ENCODE results near the gene FHIT.

The FHIT gene

GRCh38 chr3:60147249-60147950 lies 1103.9 kb downstream of the FHIT start:
- Mint-ChIP-seq H3K9me3 (no peaks in the 10 kb centered on the region), H3K27me3 (ENCODE audit: low read depth, poor library complexity) (peaks cover 4% of the 10 kb centered on the region), H3K27ac (no peak overlapping the region), H3K4me3 (no peak overlapping the region), H3K36me3 (ENCODE audit: low read depth) (no peaks in the 10 kb centered on the region), H3K4me1 (peaks cover 27% of the 10 kb centered on the region)
- no peak for TF ChIP-seq CTCF (IDR thresholded peaks at IDR 0.05)
- no peak for DNase-seq

DNA sequence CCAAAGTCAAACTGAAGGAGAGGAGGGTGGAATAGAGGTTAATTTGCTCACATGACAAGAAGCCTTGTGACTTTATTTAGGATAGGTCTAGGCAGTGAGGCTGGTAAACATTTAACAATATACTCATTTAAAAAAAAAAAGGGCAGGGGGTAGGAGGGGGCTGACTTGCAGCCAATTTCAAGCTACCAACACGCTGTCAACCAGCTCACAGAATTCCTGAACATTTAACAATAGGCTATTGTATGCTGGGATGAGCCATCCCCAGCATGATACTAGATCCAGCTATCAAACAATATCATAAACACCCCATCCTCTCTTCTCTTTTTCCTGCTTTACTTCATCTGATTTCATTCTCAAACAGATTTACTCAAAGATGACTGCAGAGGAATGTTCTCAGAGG lies 1105.1 kb downstream of the FHIT start:
- no peak for DNase-seq
- H3K9me3 Mint-ChIP-seq = no peaks in the 10 kb centered on the region
- TF ChIP-seq CTCF (IDR thresholded peaks at IDR 0.05) = no peak

GRCh38 chr3:60144071-60144470 lies 1107.2 kb downstream of the FHIT start:
- Mint-ChIP-seq H3K27ac (no peak overlapping the region), H3K4me3 (no peak overlapping the region), H3K9me3 (no peaks in the 10 kb centered on the region), H3K36me3 (ENCODE audit: low read depth) (no peaks in the 10 kb centered on the region), H3K27me3 (ENCODE audit: low read depth, poor library complexity) (peaks cover 4% of the 10 kb centered on the region), H3K4me1 (peaks cover 16% of the 10 kb centered on the region)
- no peak for TF ChIP-seq CTCF (IDR thresholded peaks at IDR 0.05)
- no peak for DNase-seq

More for the DNA sequence above, 1105.1 kb downstream of the FHIT start:
- Mint-ChIP-seq H3K4me3 (no peak overlapping the region), H3K27ac (no peak overlapping the region), H3K4me1 (peaks cover 16% of the 10 kb centered on the region), H3K27me3 (ENCODE audit: low read depth, poor library complexity) (peaks cover 4% of the 10 kb centered on the region), H3K36me3 (ENCODE audit: low read depth) (no peaks in the 10 kb centered on the region)

DNA sequence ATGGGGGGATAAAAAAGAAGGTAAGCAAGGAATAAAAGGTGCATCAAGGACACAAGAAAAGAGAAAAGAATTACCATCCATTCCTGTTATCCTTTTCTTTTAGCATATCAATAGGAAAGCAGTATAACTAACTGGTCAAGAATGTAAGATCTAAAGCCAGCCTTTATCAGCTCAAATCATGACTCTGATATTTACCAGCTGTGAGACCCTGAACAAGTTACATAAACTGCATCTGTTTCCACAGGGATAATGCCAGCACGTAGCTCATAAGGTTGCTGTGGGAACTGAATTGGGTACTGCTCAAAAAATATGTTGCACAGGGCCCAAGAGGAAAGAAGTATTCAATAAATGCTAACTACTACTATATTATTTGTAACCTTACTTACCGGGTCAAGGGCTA lies 1109.2 kb downstream of the FHIT start:
- TF ChIP-seq CTCF (IDR thresholded peaks at IDR 0.05) = no peak
- Mint-ChIP-seq H3K9me3 (no peaks in the 10 kb centered on the region), H3K4me3 (no peak overlapping the region), H3K27ac (no peak overlapping the region), H3K27me3 (ENCODE audit: low read depth, poor library complexity) (peaks cover 4% of the 10 kb centered on the region), H3K4me1 (peaks cover 4% of the 10 kb centered on the region), H3K36me3 (ENCODE audit: low read depth) (no peaks in the 10 kb centered on the region)
- no peak for DNase-seq

GRCh38 chr3:60140160-60140559 lies 1111.1 kb downstream of the FHIT start:
- DNase-seq = no peak
- Mint-ChIP-seq H3K9me3 (no peaks in the 10 kb centered on the region), H3K27me3 (ENCODE audit: low read depth, poor library complexity) (peaks cover 4% of the 10 kb centered on the region), H3K27ac (no peak overlapping the region), H3K4me1 (peaks cover 4% of the 10 kb centered on the region), H3K4me3 (no peak overlapping the region), H3K36me3 (ENCODE audit: low read depth) (no peaks in the 10 kb centered on the region)
- no peak for TF ChIP-seq CTCF (IDR thresholded peaks at IDR 0.05)

DNA sequence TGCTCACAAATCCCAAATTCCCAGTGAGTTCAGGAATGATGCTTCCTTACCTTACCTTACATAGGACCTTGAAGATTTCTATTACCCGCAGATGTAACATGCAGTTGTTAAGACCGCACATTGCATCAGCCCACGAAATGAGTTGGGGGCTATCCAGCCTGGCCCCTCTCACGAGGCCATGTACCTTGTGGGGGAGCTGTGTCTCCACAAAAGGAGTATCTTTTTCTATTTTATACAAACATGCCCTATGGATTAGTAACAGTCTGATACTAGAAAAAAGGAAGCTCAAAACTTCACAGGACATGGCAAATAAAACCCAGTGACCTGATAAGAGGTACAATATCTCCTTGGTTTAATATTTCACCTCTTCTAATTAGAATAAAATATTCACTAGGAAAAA lies 1114.7 kb downstream of the FHIT start:
- no peaks in the 10 kb centered on the region for H3K27me3 Mint-ChIP-seq (ENCODE audit: low read depth, poor library complexity)
- H3K36me3 Mint-ChIP-seq (ENCODE audit: low read depth) = no peaks in the 10 kb centered on the region
- no peaks in the 10 kb centered on the region for H3K9me3 Mint-ChIP-seq
- H3K27ac Mint-ChIP-seq = no peak overlapping the region
- H3K4me3 Mint-ChIP-seq = no peak overlapping the region
- peaks cover 8% of the 10 kb centered on the region for H3K4me1 Mint-ChIP-seq
- no peak for TF ChIP-seq CTCF (IDR thresholded peaks at IDR 0.05)
- no peak for DNase-seq
